IMR-90 (cell line): ENCODE data around the gene ANTXR2. TPM values are rescaled to one million over a fixed set of nuclear protein-coding genes. Genes with fewer than 3 reads are reported as not detected.

ENCODE experiments used
- ATAC-seq: fragments of 200-7000 bp; cut with Tn5 transposase; 2 replicates; pipeline ENCODE4 v1.9.1; 2020; ENCODE audit warnings: low read depth, mild to moderate bottlenecking, moderate library complexity
- BruUV-seq: library from RNA; stranded (reverse); fragments of 400-500 nt; replicated peaks from 2 replicates; lab custom pipeline; 2021; lab: Mats Ljungman, UMichigan
- CTCF ChIA-PET: fragments of 300-600 bp; formaldehyde crosslinking; extraction: SDS; loops from one replicate; lab custom pipeline; 2021; ENCODE audit warnings: antibody characterized with exemption; lab: Yijun Ruan, JAX
- POLR2A ChIA-PET: fragments of 300-600 bp; sonication (Branson Sonifier 250); formaldehyde crosslinking; loops from one replicate; lab custom pipeline; 2022; ENCODE audit warnings: antibody characterized with exemption; ENCODE audit not compliant: unreplicated experiment; lab: Charles Lee
- DNase-seq: peaks from one replicate; pipeline ENCODE4 v3.0.0; 2013
- H2AFZ ChIP-seq: replicated peaks from 2 replicates; pipeline ENCODE3; 2013; ENCODE audit warnings: low read length, mild to moderate bottlenecking; ENCODE audit not compliant: poor library complexity
- H2AK5ac ChIP-seq: 2 replicates; pipeline ENCODE4 v1.6.1; 2013; ENCODE audit warnings: low read depth, low read length, inconsistent platforms
- H2AK9ac ChIP-seq: replicated peaks from 2 replicates; pipeline ENCODE3; 2013; ENCODE audit warnings: mild to moderate bottlenecking, low read depth, low read length, moderate library complexity; ENCODE audit not compliant: poor library complexity
- H2BK120ac ChIP-seq: 2 replicates; pipeline ENCODE4 v1.6.1; 2013; ENCODE audit warnings: low read depth, low read length, inconsistent platforms
- H2BK15ac ChIP-seq: 3 replicates; pipeline ENCODE4 v1.6.1; 2013; ENCODE audit warnings: low read depth, low read length, inconsistent platforms
- H2BK20ac ChIP-seq: 2 replicates; pipeline ENCODE4 v1.6.1; 2013; ENCODE audit warnings: low read depth, mild to moderate bottlenecking, inconsistent platforms, low read length, moderate library complexity
- H2BK5ac ChIP-seq: 2 replicates; pipeline ENCODE4 v1.6.1; 2013; ENCODE audit warnings: mild to moderate bottlenecking, low read depth, low read length, inconsistent platforms; ENCODE audit not compliant: poor library complexity, severe bottlenecking
- H3K14ac ChIP-seq: replicated peaks from 2 replicates; pipeline ENCODE4 v1.6.1; 2013; ENCODE audit warnings: low read depth, low read length, inconsistent platforms
- H3K18ac ChIP-seq: 2 replicates; pipeline ENCODE4 v1.6.1; 2013; ENCODE audit warnings: low read depth, low read length, control low read depth
- H3K23ac ChIP-seq: 2 replicates; pipeline ENCODE4 v1.6.1; 2013; ENCODE audit warnings: low read depth, low read length, inconsistent platforms
- H3K27ac ChIP-seq: 2 replicates; pipeline ENCODE4 v1.5.1; 2013; ENCODE audit warnings: mild to moderate bottlenecking, control low read depth, low read length; ENCODE audit not compliant: insufficient read depth
- H3K27me3 ChIP-seq: 2 replicates; pipeline ENCODE4 v1.6.1; 2013; ENCODE audit warnings: low read length; ENCODE audit not compliant: control insufficient read depth, insufficient read depth
- H3K36me3 ChIP-seq: 2 replicates; pipeline ENCODE4 v1.6.1; 2013; ENCODE audit warnings: low read length, mixed read lengths; ENCODE audit not compliant: control insufficient read depth, insufficient read depth
- H3K4ac ChIP-seq: 2 replicates; pipeline ENCODE4 v1.6.1; 2013; ENCODE audit warnings: low read depth, low read length, inconsistent platforms
- H3K4me1 ChIP-seq: 2 replicates; pipeline ENCODE4 v1.6.1; 2013; ENCODE audit warnings: low read length, mixed read lengths; ENCODE audit not compliant: control insufficient read depth, insufficient read depth
- H3K4me2 ChIP-seq: 2 replicates; pipeline ENCODE4 v1.6.1; 2013; ENCODE audit warnings: low read depth, mild to moderate bottlenecking, control low read depth, low read length, moderate library complexity
- H3K4me3 ChIP-seq: 2 replicates; pipeline ENCODE4 v1.5.1; 2013; ENCODE audit warnings: low read depth, mild to moderate bottlenecking, control low read depth, low read length, moderate library complexity; ENCODE audit not compliant: insufficient read depth
- H3K56ac ChIP-seq: 2 replicates; pipeline ENCODE4 v1.6.1; 2013; ENCODE audit warnings: low read length, inconsistent platforms; ENCODE audit not compliant: insufficient read depth; ENCODE audit errors: extremely low read depth
- H3K79me1 ChIP-seq, 2 experiments: 2 replicates each; pipeline ENCODE4 v1.6.1; 2013; ENCODE audit warnings: low read length in 2 of 2, inconsistent platforms in 1 of 2, low read depth in 1 of 2
- H3K9ac ChIP-seq: 2 replicates; pipeline ENCODE4 v1.6.1; 2013; ENCODE audit warnings: low read depth, low read length, control low read depth
- H3K9me1 ChIP-seq: 2 replicates; pipeline ENCODE4 v1.6.1; 2013; ENCODE audit warnings: low read length, inconsistent platforms; ENCODE audit not compliant: insufficient read depth
- H3K9me3 ChIP-seq: 2 replicates; pipeline ENCODE4 v1.6.1; 2013; ENCODE audit warnings: low read length; ENCODE audit not compliant: control insufficient read depth, insufficient read depth
- H4K20me1 ChIP-seq: 2 replicates; pipeline ENCODE4 v1.6.1; 2013; ENCODE audit warnings: low read length, inconsistent platforms; ENCODE audit not compliant: insufficient read depth
- H4K5ac ChIP-seq: 2 replicates; pipeline ENCODE4 v1.6.1; 2013; ENCODE audit warnings: mild to moderate bottlenecking, low read depth, low read length, control low read depth
- H4K8ac ChIP-seq, 2 experiments: 2 replicates each; pipeline ENCODE4 v1.6.1; 2013; ENCODE audit warnings: low read depth in 2 of 2, low read length in 2 of 2, control low read depth in 1 of 2, inconsistent platforms in 1 of 2
- H4K91ac ChIP-seq: 2 replicates; pipeline ENCODE4 v1.6.1; 2013; ENCODE audit warnings: low read depth, low read length, inconsistent platforms; ENCODE audit not compliant: insufficient read depth
- BHLHE40 ChIP-seq: fragments of 150-350 bp; IDR thresholded peaks from 2 replicates; pipeline ENCODE4 v1.6.1; 2016; ENCODE audit warnings: mild to moderate bottlenecking, low read depth, low read length
- CEBPB ChIP-seq: IDR thresholded peaks from 2 replicates; pipeline ENCODE4 v1.6.1; 2012; ENCODE audit warnings: low read depth, low read length, improper control_type of control experiment
- ELK1 ChIP-seq: fragments of 150-350 bp; IDR thresholded peaks from 2 replicates; pipeline ENCODE4 v1.6.1; 2016; ENCODE audit warnings: low read depth, mild to moderate bottlenecking, low read length, moderate library complexity, borderline replicate concordance
- MXI1 ChIP-seq: IDR thresholded peaks from 2 replicates; pipeline ENCODE4 v1.6.1; 2012; ENCODE audit warnings: low read depth, mild to moderate bottlenecking, low read length, moderate library complexity, borderline replicate concordance
- POLR2A ChIP-seq: IDR thresholded peaks from 2 replicates; pipeline ENCODE4 v1.6.1; 2012; ENCODE audit warnings: mild to moderate bottlenecking, low read depth, low read length
- RFX5 ChIP-seq: IDR thresholded peaks from 2 replicates; pipeline ENCODE4 v1.8.0; 2012; ENCODE audit warnings: low read depth, mild to moderate bottlenecking, low read length, moderate library complexity
- WGBS, 2 experiments: methylation state at CpG; one replicate each; pipeline versions ENCODE4 v1.1.5 to v1.1.7; 2013; ENCODE audit warnings: missing lambda C conversion rate in 2 of 2; ENCODE audit not compliant: insufficient read length in 1 of 2; ENCODE audit errors: extremely low coverage in 2 of 2; 5-methylcytosine and 5-hydroxymethylcytosine counted together
- dilution Hi-C: fragments of 300-500 bp; cut with HindIII; formaldehyde crosslinking; loops from one replicate; pipeline ENCODE4 v1.14.3; 2018; ENCODE audit warnings: low sequenced_read_pairs; ENCODE audit not compliant: unreplicated experiment
- in situ Hi-C: fragments of 300-500 bp; cut with MboI; formaldehyde crosslinking; loops from 3 replicates; pipeline ENCODE4 v1.14.3; 2019; ENCODE audit warnings: low sequenced_read_pairs, inconsistent platforms, mixed read lengths
- intact Hi-C: fragments of 100-400 bp; cut with micrococcal nuclease; formaldehyde crosslinking; loops from 2 replicates; pipeline ENCODE4 v1.10.0; 2022
- polyA plus RNA-seq, 3 experiments: library from polyadenylated mRNA; depleted of rRNA; stranded (reverse); fragments of >200 nt; gene quantifications; 2 replicates each; pipeline ENCODE4 v1.2.3, GENCODE V29; 2012; ENCODE audit warnings: low replicate concordance in 1 of 3
- total RNA-seq: library from RNA; depleted of rRNA; stranded (reverse); fragments of >200 nt; gene quantifications from 2 replicates; pipeline ENCODE4 v1.2.3, GENCODE V29; 2012

ANTXR2 gene
- total and polyA plus RNA-seq, 2 of the 4 experiments (the other 2 are of a cell fraction): 46.8 to 88.5 TPM

GRCh38 chr4:79862821-79863220 lies 210.2 kb downstream of the ANTXR2 start (continued):
- TF ChIP-seq ELK1 (no peak), BHLHE40 (no peak)

- WGBS, 2 experiments: no CpG with 5 or more reads among the region's 1 CpG
- Histone ChIP-seq H2BK120ac (no peak overlapping the region), H3K23ac (no peak overlapping the region), H2AK9ac (no peak overlapping the region), H4K91ac (no peak overlapping the region), H4K20me1 (no peaks in the 10 kb centered on the region), H3K36me3 (no peaks in the 10 kb centered on the region), H3K4me1 (peaks cover 5% of the 10 kb centered on the region), H3K79me1 (no peaks in the 10 kb centered on the region), H3K9me3 (no peaks in the 10 kb centered on the region), H3K27me3 (no peaks in the 10 kb centered on the region), H3K27ac (no peak overlapping the region), H3K4me3 (no peak overlapping the region), H2BK15ac (no peak overlapping the region), H2BK5ac (no peak overlapping the region), H3K4ac (no peak overlapping the region), H3K9ac (no peak overlapping the region), H3K56ac (no peak overlapping the region), H2AK5ac (no peak overlapping the region), H2BK20ac (no peak overlapping the region), H3K9me1 (no peaks in the 10 kb centered on the region), H2AFZ (no peak overlapping the region), H4K8ac (no peak overlapping the region), H3K14ac (no peak overlapping the region), H3K18ac (no peak overlapping the region), H3K4me2 (no peak overlapping the region), H4K5ac (no peak overlapping the region)
- intact Hi-C loops: loop anchor here (10.0 kb wide), 1 partner anchor 217 kb away; the partner anchor contains the start of gene ANTXR2
- no TSS peak for BruUV-seq
- ATAC-seq (no peak), DNase-seq (no peak)
- in situ Hi-C loops: no loop called here
- ChIA-PET CTCF (no interaction called here), POLR2A (no interaction called here)
- TF ChIP-seq MXI1 (no peak), POLR2A (no peak), CEBPB (no peak), RFX5 (no peak), BHLHE40 (no peak), ELK1 (no peak)
- dilution Hi-C loops: no loop called here
Measured at GRCh38 chr4:79857811-79858210, 215.2 kb downstream of the ANTXR2 start.
